ENCODE data around the gene PHLDA1. TPM values are rescaled to one million over a fixed set of nuclear protein-coding genes. Genes with fewer than 3 reads are reported as not detected.

Gene PHLDA1
- polyA plus RNA-seq, 1 donor = 18.1 TPM

GRCh38 chr12:75977952-75978671 is 53.5 kb downstream of the PHLDA1 start:
- Histone ChIP-seq H3K36me3 (ENCODE audit: control insufficient read depth, insufficient read depth, low read length) (no peaks in the 10 kb centered on the region), H3K27me3 (ENCODE audit: control insufficient read depth, insufficient read depth, low read length) (no peaks in the 10 kb centered on the region), H3K4me1 (ENCODE audit: control insufficient read depth, insufficient read depth, low read length) (peaks cover 29% of the 10 kb centered on the region), H3K27ac (ENCODE audit: low read length) (peak overlapping the region; percentile 65), H3K4me3 (ENCODE audit: low read length) (no peak overlapping the region), H3K9me3 (ENCODE audit: control insufficient read depth, low read depth, low read length) (no peaks in the 10 kb centered on the region)
- peak; percentile 94 to 97 for DNase-seq
- WGBS (ENCODE audit: insufficient coverage, low lambda C conversion rate) = 0% methylated on average over 1 of the region's 5 CpGs

GRCh38 chr12:75977590-75977951 is 54.0 kb downstream of the PHLDA1 start:
- H3K4me3 ChIP-seq (ENCODE audit: low read length) = no peak overlapping the region
- WGBS (ENCODE audit: insufficient coverage, low lambda C conversion rate) = no CpG with 5 or more reads among the region's 5 CpGs
- DNase-seq = no peak
- no peaks in the 10 kb centered on the region for H3K36me3 ChIP-seq (ENCODE audit: control insufficient read depth, insufficient read depth, low read length)
- peak overlapping the region; percentile 65 for H3K27ac ChIP-seq (ENCODE audit: low read length)
- no peaks in the 10 kb centered on the region for H3K27me3 ChIP-seq (ENCODE audit: control insufficient read depth, insufficient read depth, low read length)
- peaks cover 29% of the 10 kb centered on the region for H3K4me1 ChIP-seq (ENCODE audit: control insufficient read depth, insufficient read depth, low read length)
- no peaks in the 10 kb centered on the region for H3K9me3 ChIP-seq (ENCODE audit: control insufficient read depth, low read depth, low read length)

GRCh38 chr12:75976913-75977312 is 54.7 kb downstream of the PHLDA1 start:
- WGBS (ENCODE audit: insufficient coverage, low lambda C conversion rate) = no CpG with 5 or more reads among the region's 3 CpGs
- H3K4me3 ChIP-seq (ENCODE audit: low read length) = no peak overlapping the region
- H3K27ac ChIP-seq (ENCODE audit: low read length) = peak overlapping the region; percentile 65
- no peaks in the 10 kb centered on the region for H3K27me3 ChIP-seq (ENCODE audit: control insufficient read depth, insufficient read depth, low read length)
- no peaks in the 10 kb centered on the region for H3K9me3 ChIP-seq (ENCODE audit: control insufficient read depth, low read depth, low read length)
- no peaks in the 10 kb centered on the region for H3K36me3 ChIP-seq (ENCODE audit: control insufficient read depth, insufficient read depth, low read length)
- no peak for DNase-seq
- peaks cover 29% of the 10 kb centered on the region for H3K4me1 ChIP-seq (ENCODE audit: control insufficient read depth, insufficient read depth, low read length)

GRCh38 chr12:75976113-75976512 is 55.5 kb downstream of the PHLDA1 start:
- H3K4me3 ChIP-seq (ENCODE audit: low read length) = no peak overlapping the region
- WGBS (ENCODE audit: insufficient coverage, low lambda C conversion rate) = 51% methylated on average over 2 of the region's 3 CpGs
- no peaks in the 10 kb centered on the region for H3K27me3 ChIP-seq (ENCODE audit: control insufficient read depth, insufficient read depth, low read length)
- H3K4me1 ChIP-seq (ENCODE audit: control insufficient read depth, insufficient read depth, low read length) = peaks cover 29% of the 10 kb centered on the region
- H3K9me3 ChIP-seq (ENCODE audit: control insufficient read depth, low read depth, low read length) = no peaks in the 10 kb centered on the region
- no peaks in the 10 kb centered on the region for H3K36me3 ChIP-seq (ENCODE audit: control insufficient read depth, insufficient read depth, low read length)
- DNase-seq = no peak
- peak overlapping the region; percentile 8 for H3K27ac ChIP-seq (ENCODE audit: low read length)

- Histone ChIP-seq H3K9me3 (ENCODE audit: control insufficient read depth, low read depth, low read length) (no peaks in the 10 kb centered on the region), H3K27me3 (ENCODE audit: control insufficient read depth, insufficient read depth, low read length) (no peaks in the 10 kb centered on the region), H3K36me3 (ENCODE audit: control insufficient read depth, insufficient read depth, low read length) (no peaks in the 10 kb centered on the region), H3K4me3 (ENCODE audit: low read length) (no peak overlapping the region), H3K4me1 (ENCODE audit: control insufficient read depth, insufficient read depth, low read length) (peaks cover 29% of the 10 kb centered on the region), H3K27ac (ENCODE audit: low read length) (peak overlapping the region; percentile 8)
- DNase-seq = no peak
- 60% methylated on average over 1 of the region's 2 CpGs for WGBS (ENCODE audit: insufficient coverage, low lambda C conversion rate)
Measured at GRCh38 chr12:75975702-75976101, 55.9 kb downstream of the PHLDA1 start.

Other genes starting within 250 kb of the PHLDA1 start
- gene NAP1L1, start 52.9 kb upstream of the PHLDA1 start, polyA plus RNA-seq = 359 TPM

Measured in large intestine (tissue), 3 donors.